ENCODE results near the gene MLH1. TPM values are rescaled to one million over a fixed set of nuclear protein-coding genes. Genes with fewer than 3 reads are reported as not detected.

Gene MLH1
- total RNA-seq, 1 experiment from 2014 or later = 51.0 TPM

- intact Hi-C loops (cut with micrococcal nuclease; ENCODE audit: unreplicated experiment) = no loop called here
- Histone ChIP-seq H3K36me3 (ENCODE audit: control insufficient read depth, insufficient read depth, low read length) (no peaks in the 10 kb centered on the region; the same call in 1 of the 2 replicates), H3K4me1 (no peaks in the 10 kb centered on the region), H3K9me3 (no peaks in the 10 kb centered on the region), H3K27me3 (replicated peaks; ENCODE audit: control insufficient read depth, insufficient read depth, low read length) (no peaks in the 10 kb centered on the region), H3K4me3 (ENCODE audit: low read depth, low read length) (no peak overlapping the region)
- no peak overlapping the region for H3K4me3 Mint-ChIP-seq (ENCODE audit: unreplicated experiment)
- no peaks in the 10 kb centered on the region for H3K9me3 Mint-ChIP-seq (ENCODE audit: unreplicated experiment)
- no peaks in the 10 kb centered on the region for H3K4me1 Mint-ChIP-seq (ENCODE audit: low read depth, unreplicated experiment)
- peaks cover 39% of the 10 kb centered on the region for H3K36me3 Mint-ChIP-seq (ENCODE audit: insufficient read depth, unreplicated experiment)
- no TSS peak for BruUV-seq (replicated peaks)
- no peak for DNase-seq
- no peaks in the 10 kb centered on the region for H3K27me3 Mint-ChIP-seq (ENCODE audit: insufficient read depth, unreplicated experiment)
- POLR2A ChIA-PET = no interaction called here
- TF ChIP-seq, protein P1, sequence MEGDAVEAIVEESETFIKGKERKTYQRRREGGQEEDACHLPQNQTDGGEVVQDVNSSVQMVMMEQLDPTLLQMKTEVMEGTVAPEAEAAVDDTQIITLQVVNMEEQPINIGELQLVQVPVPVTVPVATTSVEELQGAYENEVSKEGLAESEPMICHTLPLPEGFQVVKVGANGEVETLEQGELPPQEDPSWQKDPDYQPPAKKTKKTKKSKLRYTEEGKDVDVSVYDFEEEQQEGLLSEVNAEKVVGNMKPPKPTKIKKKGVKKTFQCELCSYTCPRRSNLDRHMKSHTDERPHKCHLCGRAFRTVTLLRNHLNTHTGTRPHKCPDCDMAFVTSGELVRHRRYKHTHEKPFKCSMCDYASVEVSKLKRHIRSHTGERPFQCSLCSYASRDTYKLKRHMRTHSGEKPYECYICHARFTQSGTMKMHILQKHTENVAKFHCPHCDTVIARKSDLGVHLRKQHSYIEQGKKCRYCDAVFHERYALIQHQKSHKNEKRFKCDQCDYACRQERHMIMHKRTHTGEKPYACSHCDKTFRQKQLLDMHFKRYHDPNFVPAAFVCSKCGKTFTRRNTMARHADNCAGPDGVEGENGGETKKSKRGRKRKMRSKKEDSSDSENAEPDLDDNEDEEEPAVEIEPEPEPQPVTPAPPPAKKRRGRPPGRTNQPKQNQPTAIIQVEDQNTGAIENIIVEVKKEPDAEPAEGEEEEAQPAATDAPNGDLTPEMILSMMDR (IDR thresholded peaks at IDR 0.05; ENCODE audit: insufficient read depth in 1 of 2, low read depth in 1 of 2, low read length in 1 of 2, severe bottlenecking in 1 of 2, unreplicated experiment in 1 of 2) = no peak
- CTCF ChIA-PET = no interaction called here
- no peak overlapping the region for H3K27ac Mint-ChIP-seq (ENCODE audit: unreplicated experiment)
Measured at GRCh38 chr3:37071921-37072320, 78.6 kb downstream of the MLH1 start.

DNA sequence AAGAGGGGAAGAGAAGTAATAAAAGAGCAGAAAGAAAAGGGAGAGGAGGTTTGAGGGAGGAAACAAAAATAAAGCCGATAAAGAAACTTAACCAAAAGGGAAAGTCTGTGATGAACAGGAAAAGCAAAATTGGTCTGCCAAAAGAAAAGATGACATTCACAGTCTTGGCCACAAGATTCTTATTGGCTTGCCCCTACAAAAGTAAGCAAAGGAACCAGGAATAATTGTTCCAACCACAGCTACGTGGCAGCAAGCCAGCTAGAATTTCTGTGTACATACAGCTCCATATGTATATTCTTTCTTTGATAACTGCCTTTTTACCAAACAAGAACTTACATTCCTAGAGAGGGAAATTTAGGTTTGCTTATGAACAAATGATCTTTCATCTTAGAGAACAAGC is 79.6 kb downstream of the MLH1 start:
- TF ChIP-seq, protein P1 (IDR thresholded peaks at IDR 0.05; ENCODE audit: insufficient read depth in 1 of 2, low read depth in 1 of 2, low read length in 1 of 2, severe bottlenecking in 1 of 2, unreplicated experiment in 1 of 2) = no peak
- no peaks in the 10 kb centered on the region for H3K4me1 ChIP-seq
- ChIA-PET CTCF (no interaction called here), POLR2A (no interaction called here)
- no peak overlapping the region for H3K27ac Mint-ChIP-seq (ENCODE audit: unreplicated experiment)
- H3K4me3 ChIP-seq (ENCODE audit: low read depth, low read length) = no peak overlapping the region
- no peaks in the 10 kb centered on the region for H3K27me3 Mint-ChIP-seq (ENCODE audit: insufficient read depth, unreplicated experiment)
- no peaks in the 10 kb centered on the region for H3K4me1 Mint-ChIP-seq (ENCODE audit: low read depth, unreplicated experiment)
- no peak for DNase-seq
- H3K36me3 ChIP-seq (ENCODE audit: control insufficient read depth, insufficient read depth, low read length) = no peaks in the 10 kb centered on the region; the same call in 1 of the 2 replicates
- H3K4me3 Mint-ChIP-seq (ENCODE audit: unreplicated experiment) = no peak overlapping the region
- no peaks in the 10 kb centered on the region for H3K9me3 Mint-ChIP-seq (ENCODE audit: unreplicated experiment)
- no peaks in the 10 kb centered on the region for H3K9me3 ChIP-seq
- peaks cover 39% of the 10 kb centered on the region for H3K36me3 Mint-ChIP-seq (ENCODE audit: insufficient read depth, unreplicated experiment)
- no TSS peak for BruUV-seq (replicated peaks)
- intact Hi-C loops (cut with micrococcal nuclease; ENCODE audit: unreplicated experiment) = no loop called here
- H3K27me3 ChIP-seq (replicated peaks; ENCODE audit: control insufficient read depth, insufficient read depth, low read length) = no peaks in the 10 kb centered on the region

DNA sequence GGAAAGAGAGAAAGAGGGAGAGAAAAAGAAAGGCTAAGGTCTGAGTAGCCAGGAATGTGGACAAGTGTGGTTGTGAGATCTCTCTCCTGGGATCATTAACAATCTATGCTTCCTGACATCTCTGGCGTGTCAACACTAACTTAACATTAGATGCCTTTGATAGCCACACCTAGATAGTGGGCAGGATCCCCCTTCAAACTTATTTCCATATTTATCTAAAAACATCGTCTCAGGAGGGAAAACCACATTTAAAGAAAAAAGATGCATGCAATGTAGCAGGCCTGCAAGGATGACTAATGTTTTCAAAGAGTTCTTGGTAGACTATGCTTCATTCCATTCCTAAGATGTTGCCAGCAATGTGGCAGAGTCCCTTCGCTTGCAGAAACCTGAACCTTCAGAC is 80.9 kb downstream of the MLH1 start:
- intact Hi-C loops (cut with micrococcal nuclease; ENCODE audit: unreplicated experiment) = no loop called here
- POLR2A ChIA-PET = no interaction called here

More for the DNA sequence above, 80.9 kb downstream of the MLH1 start:
- no peaks in the 10 kb centered on the region for H3K9me3 ChIP-seq
- H3K36me3 ChIP-seq (ENCODE audit: control insufficient read depth, insufficient read depth, low read length) = no peaks in the 10 kb centered on the region; the same call in 1 of the 2 replicates
- TF ChIP-seq, protein P1 (IDR thresholded peaks at IDR 0.05; ENCODE audit: insufficient read depth in 1 of 2, low read depth in 1 of 2, low read length in 1 of 2, severe bottlenecking in 1 of 2, unreplicated experiment in 1 of 2) = no peak
- no peak for DNase-seq
- no peaks in the 10 kb centered on the region for H3K4me1 Mint-ChIP-seq (ENCODE audit: low read depth, unreplicated experiment)
- peaks cover 35% of the 10 kb centered on the region for H3K36me3 Mint-ChIP-seq (ENCODE audit: insufficient read depth, unreplicated experiment)
- no peaks in the 10 kb centered on the region for H3K4me1 ChIP-seq
- no peak overlapping the region for H3K4me3 Mint-ChIP-seq (ENCODE audit: unreplicated experiment)
- CTCF ChIA-PET = no interaction called here
- H3K9me3 Mint-ChIP-seq (ENCODE audit: unreplicated experiment) = no peaks in the 10 kb centered on the region
- no TSS peak for BruUV-seq (replicated peaks)
- H3K27ac Mint-ChIP-seq (ENCODE audit: unreplicated experiment) = no peak overlapping the region
- no peak overlapping the region for H3K4me3 ChIP-seq (ENCODE audit: low read depth, low read length)
- H3K27me3 Mint-ChIP-seq (ENCODE audit: insufficient read depth, unreplicated experiment) = no peaks in the 10 kb centered on the region
- H3K27me3 ChIP-seq (replicated peaks; ENCODE audit: control insufficient read depth, insufficient read depth, low read length) = no peaks in the 10 kb centered on the region

All from Caco-2 (cell line).